Neural progenitor cell (in vitro differentiated cells): Measurements from ENCODE around the gene TLCD3A. TPM values are rescaled to one million over a fixed set of nuclear protein-coding genes. Genes with fewer than 3 reads are reported as not detected.
A peak's percentile ranks its signal among the peaks of the same experiment; 100 is the strongest.

ENCODE experiments used
- DNase-seq: peaks from one replicate; pipeline ENCODE4 v3.0.0-alpha.2; 2016; ENCODE audit warnings: low spot score
- H2AFZ ChIP-seq: fragments of 200-600 bp; sonication (generic); replicated peaks from 2 replicates; pipeline ENCODE4 v1.6.1; 2016; ENCODE audit warnings: antibody characterized with exemption
- H3F3A ChIP-seq: fragments of 200-600 bp; sonication (generic); 2 replicates; pipeline ENCODE4 v1.6.1; 2016; ENCODE audit warnings: antibody characterized with exemption, low read depth
- H3K27ac ChIP-seq: fragments of 200-600 bp; sonication (generic); 2 replicates; pipeline ENCODE4 v1.5.1; 2016; ENCODE audit warnings: mild to moderate bottlenecking
- H3K27me3 ChIP-seq: fragments of 200-600 bp; sonication (generic); 2 replicates; pipeline ENCODE4 v1.6.1; 2016; ENCODE audit warnings: mild to moderate bottlenecking, moderate library complexity
- H3K36me3 ChIP-seq: fragments of 200-600 bp; sonication (generic); 2 replicates; pipeline ENCODE4 v1.5.1; 2016
- H3K4me1 ChIP-seq: fragments of 200-600 bp; sonication (generic); 2 replicates; pipeline ENCODE4 v1.6.1; 2016; ENCODE audit warnings: mixed run types
- H3K4me2 ChIP-seq: fragments of 200-600 bp; sonication (generic); 2 replicates; pipeline ENCODE4 v1.6.1; 2016
- H3K4me3 ChIP-seq: fragments of 200-600 bp; sonication (generic); 2 replicates; pipeline ENCODE4 v1.5.1; 2016
- H3K79me2 ChIP-seq: fragments of 200-600 bp; sonication (generic); 2 replicates; pipeline ENCODE4 v1.6.1; 2016; ENCODE audit warnings: low read depth
- H3K9ac ChIP-seq: fragments of 200-600 bp; sonication (generic); 2 replicates; pipeline ENCODE4 v1.6.1; 2016
- H3K9me3 ChIP-seq: fragments of 200-600 bp; sonication (generic); 2 replicates; pipeline ENCODE4 v1.5.1; 2016; ENCODE audit warnings: low read depth
- H4K20me1 ChIP-seq: fragments of 200-600 bp; sonication (generic); 2 replicates; pipeline ENCODE4 v1.6.1; 2016; ENCODE audit warnings: low read depth
- H3K27ac Mint-ChIP-seq: 3 replicates; pipeline ENCODE4 v1.8.0; 2021; ENCODE audit warnings: mixed read lengths
- H3K27me3 Mint-ChIP-seq: 2 replicates; pipeline ENCODE4 v1.8.0; 2022; ENCODE audit warnings: low read depth, mild to moderate bottlenecking, inconsistent platforms, moderate library complexity, mixed read lengths; ENCODE audit not compliant: insufficient read depth
- H3K36me3 Mint-ChIP-seq: 3 replicates; pipeline ENCODE4 v1.8.0; 2021; ENCODE audit warnings: mixed read lengths
- H3K4me1 Mint-ChIP-seq: 3 replicates; pipeline ENCODE4 v1.8.0; 2021; ENCODE audit warnings: mixed read lengths
- H3K4me3 Mint-ChIP-seq: 3 replicates; pipeline ENCODE4 v1.8.0; 2021; ENCODE audit warnings: mild to moderate bottlenecking, moderate library complexity, mixed read lengths
- H3K9me3 Mint-ChIP-seq: 3 replicates; pipeline ENCODE4 v1.8.0; 2020; ENCODE audit warnings: mixed read lengths
- CTCF ChIP-seq: fragments of 200-600 bp; sonication (generic); IDR thresholded peaks from 2 replicates; pipeline ENCODE4 v1.5.1; 2017; ENCODE audit warnings: antibody characterized with exemption, mild to moderate bottlenecking
- EZH2 ChIP-seq: fragments of 200-600 bp; sonication (generic); IDR thresholded peaks from 2 replicates; pipeline ENCODE4 v1.6.1; 2017; ENCODE audit warnings: antibody characterized with exemption, mild to moderate bottlenecking, moderate library complexity
- EZH2phosphoT487 ChIP-seq: fragments of 200-600 bp; sonication (generic); IDR thresholded peaks from 2 replicates; pipeline ENCODE4 v1.6.1; 2017; ENCODE audit warnings: antibody characterized with exemption
- total RNA-seq: library from RNA; depleted of rRNA; stranded (reverse); fragments of >200 nt; gene quantifications from 2 replicates; pipeline ENCODE4 v1.2.3, GENCODE V29; 2015; ENCODE audit warnings: low replicate concordance

Gene TLCD3A
- total RNA-seq, 1 donor from 2014 or later, result 13.4 TPM

- H3K79me2 ChIP-seq, result no peaks in the 10 kb centered on the region
Observed at GRCh38 chr17:704111-704864, 28.1 kb upstream of the TLCD3A start.

GRCh38 chr17:705011-705410 is 27.4 kb upstream of the TLCD3A start:
- H3K9ac ChIP-seq, result no peak overlapping the region
- H3K4me3 ChIP-seq, result no peak overlapping the region
- Mint-ChIP-seq H3K4me1 (peaks cover 7% of the 10 kb centered on the region), H3K9me3 (no peaks in the 10 kb centered on the region), H3K4me3 (no peak overlapping the region), H3K27ac (no peak overlapping the region), H3K36me3 (peaks cover 15% of the 10 kb centered on the region), H3K27me3 (peaks cover 6% of the 10 kb centered on the region)
- H4K20me1 ChIP-seq, result no peaks in the 10 kb centered on the region
- no peak for DNase-seq
- H3K4me1 ChIP-seq, result no peaks in the 10 kb centered on the region
- H3K27me3 ChIP-seq, result no peaks in the 10 kb centered on the region
- peaks cover 4% of the 10 kb centered on the region for H3F3A ChIP-seq
- no peak for TF ChIP-seq EZH2phosphoT487
- TF ChIP-seq EZH2, result no peak
- no peak for TF ChIP-seq CTCF
- no peak overlapping the region for H3K27ac ChIP-seq
- no peaks in the 10 kb centered on the region for H3K9me3 ChIP-seq
- H3K79me2 ChIP-seq, result no peaks in the 10 kb centered on the region
- H2AFZ ChIP-seq, result no peak overlapping the region
- no peak overlapping the region for H3K4me2 ChIP-seq
- no peaks in the 10 kb centered on the region for H3K36me3 ChIP-seq

More at GRCh38 chr17:704111-704864, 28.1 kb upstream of the TLCD3A start:
- Mint-ChIP-seq H3K36me3 (peaks cover 11% of the 10 kb centered on the region), H3K27me3 (peaks cover 2% of the 10 kb centered on the region), H3K9me3 (no peaks in the 10 kb centered on the region), H3K27ac (no peak overlapping the region), H3K4me1 (peaks cover 7% of the 10 kb centered on the region), H3K4me3 (no peak overlapping the region)
- no peaks in the 10 kb centered on the region for H3K9me3 ChIP-seq
- no peaks in the 10 kb centered on the region for H3K36me3 ChIP-seq
- no peak overlapping the region for H3K27ac ChIP-seq
- H3K4me2 ChIP-seq, result no peak overlapping the region
- no peaks in the 10 kb centered on the region for H3K27me3 ChIP-seq
- peaks cover 4% of the 10 kb centered on the region for H3F3A ChIP-seq
- H3K4me1 ChIP-seq, result no peaks in the 10 kb centered on the region
- H4K20me1 ChIP-seq, result no peaks in the 10 kb centered on the region
- peak overlapping the region; percentile 30 for H3K9ac ChIP-seq
- no peak for DNase-seq
- TF ChIP-seq CTCF (no peak), EZH2 (no peak), EZH2phosphoT487 (no peak)
- no peak overlapping the region for H3K4me3 ChIP-seq
- H2AFZ ChIP-seq, result no peak overlapping the region

GRCh38 chr17:705863-706262 is 26.5 kb upstream of the TLCD3A start:
- Histone ChIP-seq H3K79me2 (peaks cover under 1% of the 10 kb centered on the region), H4K20me1 (no peaks in the 10 kb centered on the region)

More at GRCh38 chr17:705863-706262, 26.5 kb upstream of the TLCD3A start:
- TF ChIP-seq CTCF, result no peak
- TF ChIP-seq EZH2, result no peak
- no peak for TF ChIP-seq EZH2phosphoT487
- Mint-ChIP-seq H3K4me3 (no peak overlapping the region), H3K4me1 (peaks cover 7% of the 10 kb centered on the region), H3K27ac (no peak overlapping the region), H3K9me3 (no peaks in the 10 kb centered on the region), H3K36me3 (peaks cover 15% of the 10 kb centered on the region), H3K27me3 (peaks cover 6% of the 10 kb centered on the region)
- no peak for DNase-seq
- H3K4me1 ChIP-seq, result no peaks in the 10 kb centered on the region
- H3K36me3 ChIP-seq, result no peaks in the 10 kb centered on the region
- H3K4me2 ChIP-seq, result no peak overlapping the region
- H3K9me3 ChIP-seq, result no peaks in the 10 kb centered on the region
- H3K27me3 ChIP-seq, result no peaks in the 10 kb centered on the region
- H3K27ac ChIP-seq, result no peak overlapping the region
- no peak overlapping the region for H2AFZ ChIP-seq
- H3K4me3 ChIP-seq, result no peak overlapping the region
- H3K9ac ChIP-seq, result no peak overlapping the region
- H3F3A ChIP-seq, result peaks cover 2% of the 10 kb centered on the region
